Fibroblast of lung (primary cell): ENCODE measurements around the gene LMNTD2.

ENCODE experiments used
- CTCF ChIP-seq, 2 donors: IDR thresholded peaks in 1 of 2; conservative IDR thresholded peaks in 1 of 2; 1 replicate in 1 of 2; 2 replicates in 1 of 2; pipeline ENCODE4 v1.5.1; 2011 to 2012; ENCODE audit warnings: low read length in 2 of 2, control low read depth in 1 of 2, inconsistent platforms in 1 of 2, low read depth in 1 of 2, mild to moderate bottlenecking in 1 of 2
- EZH2 ChIP-seq: IDR thresholded peaks from 2 replicates; pipeline ENCODE4 v1.5.1; 2012; ENCODE audit warnings: low read length, control low read depth, mild to moderate bottlenecking; ENCODE audit errors: missing control alignments

GRCh38 chr11:598005-598680, 37.6 kb upstream of the LMNTD2 start:
- TF ChIP-seq CTCF (conservative IDR thresholded peaks at IDR 0.05 in 1 of 2, IDR thresholded peaks at IDR 0.05 in 1 of 2; ENCODE audit: low read depth in 1 of 2, low read length in 2 of 2): no peak
- TF ChIP-seq EZH2: no peak
